ENCODE data around the gene PPP2R2B. TPM values are rescaled to one million over a fixed set of nuclear protein-coding genes. Genes with fewer than 3 reads are reported as not detected.

The PPP2R2B gene
- total and polyA plus RNA-seq, 2 of the 4 experiments (the other 2 are of a cell fraction) = not detected

- BruUV-seq (replicated peaks) = no TSS peak
- H3K9me3 ChIP-seq (ENCODE audit: control insufficient read depth, insufficient read depth, low read length) = no peaks in the 10 kb centered on the region
- no peak overlapping the region for H3K27ac ChIP-seq (ENCODE audit: insufficient read depth, low read length)
- no peak overlapping the region for H2BK15ac ChIP-seq (ENCODE audit: low read depth, low read length)
- H3K4me1 ChIP-seq (ENCODE audit: control insufficient read depth, insufficient read depth, low read length) = no peaks in the 10 kb centered on the region
- no peak overlapping the region for H2BK20ac ChIP-seq (ENCODE audit: low read depth, low read length)
- no peaks in the 10 kb centered on the region; the same call in 1 of the 2 replicates for H3K27me3 ChIP-seq (ENCODE audit: control insufficient read depth, insufficient read depth, low read length)
- H2AFZ ChIP-seq (replicated peaks; ENCODE audit: low read length, poor library complexity) = no peak overlapping the region
- H4K91ac ChIP-seq (ENCODE audit: insufficient read depth, low read depth, low read length) = no peak overlapping the region
- H4K8ac ChIP-seq (ENCODE audit: low read depth in 2 of 2, low read length in 2 of 2) = no peak overlapping the region
- POLR2A ChIA-PET (ENCODE audit: unreplicated experiment) = no interaction called here
- H3K23ac ChIP-seq (ENCODE audit: low read depth, low read length) = no peak overlapping the region
- H4K5ac ChIP-seq (ENCODE audit: low read depth, low read length) = no peak overlapping the region
- CTCF ChIA-PET = no interaction called here
- H3K4me2 ChIP-seq (ENCODE audit: low read depth, low read length) = no peak overlapping the region
- ATAC-seq (ENCODE audit: low read depth) = no peak
- H4K20me1 ChIP-seq (ENCODE audit: insufficient read depth, low read length) = no peaks in the 10 kb centered on the region
- TF ChIP-seq POLR2A (IDR thresholded peaks at IDR 0.05; ENCODE audit: low read depth, low read length) = no peak
- no peak for TF ChIP-seq RAD21 (IDR thresholded peaks at IDR 0.05; ENCODE audit: low read length)
- TF ChIP-seq CTCF (conservative IDR thresholded peaks at IDR 0.05; ENCODE audit: low read depth, low read length) = no peak
- no peak for TF ChIP-seq BHLHE40 (IDR thresholded peaks at IDR 0.05; ENCODE audit: low read depth, low read length)
- no peak for TF ChIP-seq MXI1 (IDR thresholded peaks at IDR 0.05; ENCODE audit: borderline replicate concordance, low read depth, low read length)
- no peak for TF ChIP-seq MAFK (IDR thresholded peaks at IDR 0.05; ENCODE audit: low read depth, low read length)
- TF ChIP-seq SMC3 (IDR thresholded peaks at IDR 0.05; ENCODE audit: low read depth, low read length) = no peak
- no peak for TF ChIP-seq RCOR1 (IDR thresholded peaks at IDR 0.05; ENCODE audit: insufficient replicate concordance, low read length)
- no peak for DNase-seq
- no peak overlapping the region for H2AK9ac ChIP-seq (replicated peaks; ENCODE audit: low read depth, low read length, poor library complexity)
- WGBS, 2 experiments (ENCODE audit: extremely low coverage in 2 of 2, insufficient read length in 1 of 2) = no CpG with 5 or more reads among the region's 4 CpGs
- H3K9ac ChIP-seq (ENCODE audit: low read depth, low read length) = no peak overlapping the region
- in situ Hi-C loops (cut with MboI; ENCODE audit: low sequenced_read_pairs) (no loop called here), dilution Hi-C loops (cut with HindIII; ENCODE audit: low sequenced_read_pairs, unreplicated experiment) (no loop called here), intact Hi-C loops (cut with micrococcal nuclease) (no loop called here)
- H3K56ac ChIP-seq (ENCODE audit: extremely low read depth, insufficient read depth, low read length) = no peak overlapping the region
- no peak overlapping the region for H2BK5ac ChIP-seq (ENCODE audit: low read depth, low read length, poor library complexity, severe bottlenecking)
- no peak overlapping the region for H2AK5ac ChIP-seq (ENCODE audit: low read depth, low read length)
- H2BK120ac ChIP-seq (ENCODE audit: low read depth, low read length) = no peak overlapping the region
- no peak overlapping the region for H3K4me3 ChIP-seq (ENCODE audit: insufficient read depth, low read depth, low read length)
- H3K14ac ChIP-seq (replicated peaks; ENCODE audit: low read depth, low read length) = no peak overlapping the region
- H3K36me3 ChIP-seq (ENCODE audit: control insufficient read depth, insufficient read depth, low read length) = no peaks in the 10 kb centered on the region
- H3K79me1 ChIP-seq (ENCODE audit: low read depth in 1 of 2, low read length in 2 of 2) = no peaks in the 10 kb centered on the region
- H3K4ac ChIP-seq (ENCODE audit: low read depth, low read length) = no peak overlapping the region
- H3K18ac ChIP-seq (ENCODE audit: low read depth, low read length) = no peak overlapping the region
- H3K9me1 ChIP-seq (ENCODE audit: insufficient read depth, low read length) = no peaks in the 10 kb centered on the region
Measured at GRCh38 chr5:146687630-146688029, 190.9 kb downstream of the PPP2R2B start.
